HK-2 (cell line): ENCODE measurements around the gene TOE1.
"Not testable (repeated sequence)": the region's sequence is repeated elsewhere in the genome, so short reads cannot be mapped to it uniquely, and the experiment has no call there.

Experiments
- DNase-seq: peaks from one replicate; pipeline ENCODE4 v3.0.0-alpha.2; 2018; ENCODE audit not compliant: unreplicated experiment

The TOE1 gene

DNA sequence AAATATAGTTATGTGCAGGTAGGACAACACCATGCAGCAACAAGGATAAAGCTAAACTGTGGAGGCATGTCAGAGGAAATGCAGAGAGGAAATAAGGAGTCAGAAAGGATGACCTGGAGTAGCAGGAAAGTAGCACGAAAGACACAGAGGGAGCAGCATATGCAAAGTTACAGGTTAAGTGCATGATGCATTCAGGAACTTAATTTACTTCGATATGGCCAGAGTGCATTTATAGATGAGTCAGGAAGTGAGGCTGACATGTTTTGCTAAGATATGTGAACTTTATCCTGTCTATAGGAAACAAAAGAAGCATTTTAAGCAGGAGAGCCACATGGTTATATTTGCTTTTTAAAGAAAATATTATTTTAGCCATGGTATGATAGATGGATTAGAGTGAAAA is 15.7 kb downstream of the TOE1 start:
- DNase-seq, result no peak

- no peak for DNase-seq
Measured at GRCh38 chr1:45356186-45356585, 16.2 kb downstream of the TOE1 start.

- DNase-seq, result no peak
Measured at GRCh38 chr1:45359882-45360513, 20.0 kb downstream of the TOE1 start.

GRCh38 chr1:45360981-45361380 is 21.0 kb downstream of the TOE1 start:
- DNase-seq, result not testable (repeated sequence)

DNA sequence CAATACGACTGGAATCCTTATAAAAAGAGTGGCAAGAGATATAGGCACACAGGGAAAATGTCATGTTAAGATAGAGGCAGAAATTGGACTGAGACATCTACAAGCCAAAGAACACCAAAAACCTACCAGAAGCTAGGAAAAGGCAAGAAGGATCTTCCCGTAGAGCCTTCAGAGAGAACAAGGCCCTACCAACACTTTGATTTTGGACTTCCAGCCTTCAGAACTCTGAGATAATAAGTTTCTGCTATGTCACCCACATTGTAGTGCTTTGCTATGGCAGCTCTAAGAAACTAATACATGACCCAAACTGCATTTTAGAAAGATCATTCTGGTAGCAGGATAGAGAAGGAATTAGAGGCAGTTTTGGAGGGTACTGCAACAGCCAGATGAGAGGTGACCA is 24.3 kb downstream of the TOE1 start:
- no peak for DNase-seq

DNA sequence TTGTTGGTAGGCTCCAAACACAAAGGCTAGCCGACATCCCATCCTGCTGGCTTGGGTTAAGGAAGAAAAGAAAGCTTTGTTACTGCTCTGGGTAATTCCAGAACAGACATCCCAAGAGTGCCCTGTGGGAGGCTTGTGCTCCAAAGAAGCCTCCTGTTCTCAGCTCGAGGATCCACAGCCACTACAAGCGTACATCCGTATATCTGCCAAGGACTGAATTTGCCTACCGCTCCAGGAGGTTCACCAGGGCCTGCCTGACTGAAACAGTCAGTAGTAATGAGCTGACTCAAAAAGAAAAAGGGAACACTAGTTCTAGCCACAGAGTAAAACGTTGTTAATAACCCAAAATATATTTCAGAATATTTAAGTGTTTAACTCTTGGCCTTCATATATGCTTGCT is 25.1 kb downstream of the TOE1 start:
- DNase-seq, result no peak

GRCh38 chr1:45370575-45370974 is 30.6 kb downstream of the TOE1 start:
- DNase-seq, result no peak

DNA sequence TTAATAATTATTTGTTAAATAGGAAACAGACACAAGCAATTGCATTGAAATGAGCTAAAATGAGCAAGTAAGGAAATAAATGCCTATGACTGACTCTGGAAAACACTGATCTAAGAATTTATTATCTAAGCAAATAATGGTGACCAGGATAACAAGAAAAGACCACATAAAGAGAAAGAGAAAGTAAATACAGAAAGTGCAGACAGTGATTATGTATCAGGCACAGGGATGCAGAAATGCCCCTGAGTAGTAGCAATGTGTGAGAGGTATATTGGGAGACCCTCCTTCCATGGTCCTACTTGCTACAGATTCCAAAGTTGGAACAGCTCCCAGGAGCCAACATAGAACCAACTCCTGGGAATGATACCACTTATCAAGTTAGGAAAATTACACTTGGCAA is 33.6 kb downstream of the TOE1 start:
- DNase-seq, result no peak

- DNase-seq, result no peak
Measured at GRCh38 chr1:45375104-45376090, 35.4 kb downstream of the TOE1 start.

DNA sequence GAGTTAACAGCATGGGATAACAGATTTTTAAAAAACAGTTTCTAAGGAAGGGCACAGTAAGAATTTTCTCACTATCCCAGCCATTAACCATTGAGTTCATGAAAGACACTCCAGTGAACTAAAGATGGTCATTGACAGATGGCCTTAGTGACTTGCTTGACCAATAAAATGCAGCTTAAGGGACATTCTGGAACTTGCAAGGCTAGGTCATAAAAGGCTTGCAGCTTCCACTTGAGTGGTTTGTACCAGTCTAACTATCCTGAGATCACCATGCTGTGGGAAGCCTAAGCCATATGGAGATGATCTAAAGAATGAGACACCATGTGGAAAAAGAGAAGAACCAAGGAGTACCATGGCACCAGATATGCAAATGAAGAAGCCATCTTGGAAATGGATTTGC is 38.2 kb downstream of the TOE1 start:
- no peak for DNase-seq

DNA sequence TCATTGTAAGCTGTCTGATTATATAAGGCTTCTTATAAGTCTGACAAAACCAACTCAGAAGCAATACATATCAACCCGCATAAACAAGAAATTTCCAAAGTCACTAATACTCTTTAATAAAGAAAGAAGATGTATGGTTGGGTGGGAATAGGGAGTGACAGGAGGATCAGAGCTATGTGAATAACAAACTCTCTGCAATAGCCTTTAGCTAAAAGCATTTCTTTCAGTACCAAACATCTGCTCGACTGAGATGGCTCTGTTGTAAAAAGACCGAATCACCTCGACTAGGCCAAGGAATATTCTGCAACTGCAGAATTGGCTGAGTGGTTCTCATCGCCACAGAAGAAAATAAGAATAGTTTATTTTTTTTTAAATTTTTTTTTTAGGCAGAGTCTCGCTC is 39.6 kb downstream of the TOE1 start:
- no peak for DNase-seq

DNA sequence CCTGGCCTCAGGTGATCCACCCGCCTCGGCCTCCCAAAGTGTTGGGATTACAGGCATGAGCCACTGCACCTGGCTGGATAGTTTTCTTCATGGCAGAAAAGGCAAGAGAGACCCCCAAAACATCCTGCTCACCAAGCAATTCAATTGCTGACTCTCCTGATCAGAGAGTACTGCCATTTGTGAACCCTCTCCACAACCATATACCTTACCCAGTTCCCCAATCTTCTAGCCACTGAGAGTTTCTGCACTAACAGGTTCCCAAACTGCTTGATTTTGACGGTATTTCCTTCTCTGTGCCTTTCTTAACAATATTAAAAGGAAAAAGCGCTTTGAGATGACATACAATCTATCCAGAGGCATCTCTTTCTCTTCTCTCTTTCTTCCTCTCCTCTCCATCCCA is 40.2 kb downstream of the TOE1 start:
- no peak for DNase-seq

GRCh38 chr1:45380730-45381129 is 40.8 kb downstream of the TOE1 start:
- no peak for DNase-seq

- DNase-seq, result no peak
Measured at GRCh38 chr1:45381243-45381642, 41.3 kb downstream of the TOE1 start.

GRCh38 chr1:45383191-45383590 is 43.2 kb downstream of the TOE1 start:
- DNase-seq, result no peak

GRCh38 chr1:45384213-45384612 is 44.2 kb downstream of the TOE1 start:
- DNase-seq, result not testable (repeated sequence)

GRCh38 chr1:45385302-45385701 is 45.3 kb downstream of the TOE1 start:
- no peak for DNase-seq

DNA sequence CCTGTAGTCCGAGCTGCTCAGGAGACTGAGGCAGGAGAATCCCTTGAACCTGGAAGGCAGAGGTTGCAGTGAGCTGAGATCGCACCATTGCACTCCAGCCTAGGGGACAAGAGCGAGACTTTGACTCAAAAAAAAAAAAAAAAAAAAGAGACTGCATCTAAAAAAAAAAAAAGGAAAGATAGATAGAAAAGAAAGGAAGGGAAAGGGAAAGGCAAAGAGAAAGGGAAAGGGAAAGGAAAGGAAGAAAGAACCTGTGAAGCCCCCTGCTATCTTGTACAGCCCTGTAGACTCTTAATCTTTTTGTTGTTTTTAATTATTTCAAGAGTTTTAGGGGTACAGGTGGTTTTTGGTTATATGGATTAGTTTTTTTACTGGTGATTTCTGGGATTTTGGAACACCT is 46.2 kb downstream of the TOE1 start:
- DNase-seq, result no peak
